CD1c-positive myeloid dendritic cell (primary cell): Measurements from ENCODE around the gene TEKT5.

ENCODE experiments used
- DNase-seq: peaks from one replicate; pipeline ENCODE4 v3.0.0-alpha.2; 2016; ENCODE audit errors: extremely low spot score

TEKT5 gene

DNA sequence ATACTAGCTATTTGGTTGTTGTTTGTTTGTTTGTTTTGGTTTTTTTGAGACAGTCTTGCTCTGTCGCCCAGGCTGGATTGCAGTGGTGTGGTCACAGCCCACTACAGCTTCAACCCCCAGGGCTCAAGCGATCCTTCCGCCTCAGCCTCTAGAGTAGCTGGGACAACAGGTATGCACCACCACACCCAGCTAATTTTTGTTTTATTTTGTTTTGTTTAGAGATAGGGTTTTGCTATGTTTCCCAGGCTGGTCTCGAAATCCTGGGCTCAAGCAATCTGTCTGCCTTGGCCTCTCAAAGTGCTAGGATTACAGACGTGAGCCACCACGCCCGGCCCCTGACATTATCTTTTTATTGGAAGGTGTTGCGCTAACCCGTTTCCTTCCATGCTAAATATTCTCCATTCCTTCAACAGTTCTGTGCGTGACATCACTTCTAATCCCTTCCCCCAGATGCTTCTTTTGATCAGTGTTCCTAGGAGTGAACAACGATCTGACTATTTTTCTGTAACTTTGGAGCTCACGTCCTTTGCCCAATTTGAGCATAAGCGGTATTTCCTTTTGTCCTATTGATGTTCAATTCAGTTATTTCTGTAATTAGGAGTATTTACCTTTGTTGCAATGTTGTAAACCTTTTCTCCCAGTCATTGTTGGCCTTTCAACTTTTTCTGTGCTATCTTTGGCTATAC is 84.1 kb downstream of the TEKT5 start:
- no peak for DNase-seq

DNA sequence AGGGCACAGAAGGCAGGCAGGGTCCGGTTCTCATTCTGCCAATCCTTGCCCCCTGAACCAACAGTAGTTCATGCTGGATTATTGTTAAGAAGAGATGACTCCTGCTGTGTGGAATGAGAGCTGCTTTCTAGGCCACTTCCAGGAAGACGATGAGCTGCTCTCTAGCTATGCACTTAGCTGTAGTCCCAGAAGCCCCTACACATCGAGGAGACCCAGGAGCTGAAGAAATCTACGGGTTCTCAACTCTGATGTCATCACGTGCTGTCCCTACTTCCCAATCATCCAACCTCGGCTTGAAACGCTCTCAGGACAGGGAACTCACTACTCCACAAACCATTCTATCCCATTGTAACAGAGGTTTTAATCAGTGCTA is 85.3 kb downstream of the TEKT5 start:
- DNase-seq = no peak

DNA sequence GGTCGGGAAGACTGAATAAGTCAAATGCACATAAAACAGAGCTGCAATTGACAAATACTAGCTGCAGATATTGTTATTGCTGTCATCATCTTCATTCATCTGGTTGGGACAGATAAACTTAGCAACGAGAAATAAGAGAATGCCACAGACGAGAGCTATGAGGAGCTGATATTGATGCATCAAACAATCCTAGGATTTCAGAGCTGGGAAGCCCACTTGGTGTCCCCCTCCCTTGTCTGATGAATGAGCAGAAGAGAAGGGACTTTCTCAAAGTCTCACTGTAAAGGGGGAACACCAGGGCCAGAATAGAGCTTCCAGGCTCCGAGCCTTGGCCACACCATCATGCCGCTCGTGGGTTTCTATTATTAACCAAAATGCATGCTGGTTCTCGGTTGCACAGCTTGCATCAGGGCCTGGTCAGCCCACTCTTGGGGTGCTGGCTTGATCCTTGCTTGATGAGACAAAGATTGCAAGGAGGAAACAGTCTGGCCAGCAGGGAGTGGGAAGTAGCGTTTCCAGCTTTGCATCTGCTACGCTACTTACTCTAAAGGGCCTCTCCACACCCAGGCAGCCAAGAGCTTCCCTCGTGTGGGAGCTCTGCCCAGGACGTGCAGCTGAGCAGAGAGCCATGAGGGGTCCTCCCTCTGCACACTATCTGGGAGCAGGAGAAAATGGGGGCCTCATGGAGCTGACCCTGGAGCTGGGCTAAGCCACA is 85.9 kb downstream of the TEKT5 start:
- DNase-seq = peak; percentile 18

DNA sequence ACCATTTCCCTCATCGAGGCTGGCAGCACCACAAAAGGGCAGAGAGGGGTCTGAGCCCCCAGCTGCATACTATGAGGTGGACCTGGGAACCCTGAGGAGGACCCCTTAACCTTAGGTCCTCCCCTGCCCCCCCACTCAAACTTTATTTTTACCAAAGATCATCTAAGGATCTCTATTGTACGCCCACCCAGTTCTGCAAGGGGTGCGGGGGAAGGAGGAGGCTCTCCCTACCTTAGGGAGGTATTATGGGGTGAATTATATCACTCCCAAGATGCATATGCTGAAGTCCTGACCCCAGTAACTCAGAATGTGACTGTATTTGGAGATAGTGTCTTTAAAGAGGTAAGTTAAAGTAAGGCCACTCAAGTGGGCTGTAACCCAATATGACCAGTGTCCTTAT is 87.6 kb downstream of the TEKT5 start:
- DNase-seq = no peak

DNA sequence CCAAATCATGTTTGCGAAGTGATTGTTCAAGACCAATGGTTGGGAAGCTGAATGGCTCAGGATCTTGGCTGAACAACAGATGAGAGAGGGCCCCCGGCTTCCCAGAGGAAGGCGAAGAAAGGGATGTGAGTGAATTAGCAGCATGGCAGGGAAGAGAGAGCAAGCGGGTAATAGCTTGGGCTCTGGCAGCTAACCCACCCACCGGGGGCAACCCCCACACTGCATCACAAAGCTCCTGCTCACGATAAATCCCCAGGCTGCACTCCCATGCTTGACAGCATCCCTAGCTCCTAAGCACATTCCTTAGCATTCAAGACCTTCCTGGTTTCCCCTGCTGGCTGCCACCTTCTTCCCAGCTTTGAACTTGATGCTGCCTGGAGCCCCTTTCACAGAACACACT is 88.1 kb downstream of the TEKT5 start:
- DNase-seq = no peak

DNA sequence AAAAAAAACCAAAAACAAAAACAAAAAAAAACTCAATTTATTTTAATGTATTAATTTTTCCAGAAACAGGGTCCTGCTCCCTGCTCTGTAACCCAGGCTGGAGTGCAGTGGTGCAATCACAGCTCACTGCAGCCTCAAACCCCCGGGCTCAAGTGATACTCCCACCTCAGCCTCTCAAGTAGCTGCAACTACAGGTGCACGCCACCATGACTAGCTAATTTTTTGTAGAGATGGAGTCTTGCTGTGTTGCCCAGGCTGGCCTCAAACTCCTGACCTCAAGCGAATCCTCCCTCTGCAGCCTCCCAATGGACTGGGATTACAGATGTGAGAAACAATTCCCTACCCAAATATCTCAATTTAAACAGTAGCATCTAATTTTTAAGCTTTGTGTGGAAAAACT is 89.1 kb downstream of the TEKT5 start:
- no peak for DNase-seq

DNA sequence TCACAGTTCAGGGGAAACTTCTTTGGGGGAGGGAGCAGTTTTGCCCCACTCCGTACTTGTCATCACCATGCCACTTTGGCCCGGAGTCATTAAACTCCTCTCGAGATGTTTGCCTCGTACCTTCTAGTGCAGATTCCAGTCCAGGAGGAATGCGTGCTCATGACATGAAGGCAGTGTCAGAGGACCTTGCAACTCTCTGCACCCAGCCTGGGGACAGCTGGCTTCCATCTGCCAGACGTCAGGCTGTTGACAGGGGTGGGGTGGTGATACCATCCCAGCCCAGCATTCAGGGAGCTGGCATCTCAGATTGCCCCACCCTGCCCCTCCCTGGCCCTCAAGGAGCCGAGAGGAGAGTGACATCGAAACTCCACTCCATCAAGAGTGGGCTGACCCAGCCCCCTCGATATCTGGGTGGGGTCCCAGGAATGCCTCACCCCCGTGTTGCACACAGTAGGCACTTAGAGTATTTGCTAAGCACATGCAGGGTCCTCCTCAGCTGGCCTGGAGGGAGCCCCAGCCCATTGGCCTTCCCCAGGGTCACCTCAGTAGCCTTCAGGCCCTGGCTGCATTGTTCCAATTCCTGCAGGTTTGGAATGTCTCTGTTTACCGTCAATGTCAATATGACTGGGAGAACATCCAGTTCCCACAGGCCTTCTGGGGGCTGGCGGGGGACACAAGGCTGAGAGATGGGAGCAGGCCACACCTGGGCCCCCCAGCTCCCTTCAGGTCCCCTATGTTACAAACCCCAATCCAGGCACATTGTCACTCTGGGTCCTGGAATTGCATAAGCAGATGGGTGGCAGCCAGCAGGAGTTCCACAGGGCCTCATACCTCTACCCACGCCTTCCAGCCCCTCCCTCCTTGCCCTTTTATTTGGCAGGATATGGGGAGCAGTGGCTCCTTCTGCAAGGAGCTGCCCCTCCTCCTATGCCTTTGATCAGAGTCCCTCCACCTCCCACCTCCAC is 93.0 kb downstream of the TEKT5 start:
- DNase-seq = no peak

DNA sequence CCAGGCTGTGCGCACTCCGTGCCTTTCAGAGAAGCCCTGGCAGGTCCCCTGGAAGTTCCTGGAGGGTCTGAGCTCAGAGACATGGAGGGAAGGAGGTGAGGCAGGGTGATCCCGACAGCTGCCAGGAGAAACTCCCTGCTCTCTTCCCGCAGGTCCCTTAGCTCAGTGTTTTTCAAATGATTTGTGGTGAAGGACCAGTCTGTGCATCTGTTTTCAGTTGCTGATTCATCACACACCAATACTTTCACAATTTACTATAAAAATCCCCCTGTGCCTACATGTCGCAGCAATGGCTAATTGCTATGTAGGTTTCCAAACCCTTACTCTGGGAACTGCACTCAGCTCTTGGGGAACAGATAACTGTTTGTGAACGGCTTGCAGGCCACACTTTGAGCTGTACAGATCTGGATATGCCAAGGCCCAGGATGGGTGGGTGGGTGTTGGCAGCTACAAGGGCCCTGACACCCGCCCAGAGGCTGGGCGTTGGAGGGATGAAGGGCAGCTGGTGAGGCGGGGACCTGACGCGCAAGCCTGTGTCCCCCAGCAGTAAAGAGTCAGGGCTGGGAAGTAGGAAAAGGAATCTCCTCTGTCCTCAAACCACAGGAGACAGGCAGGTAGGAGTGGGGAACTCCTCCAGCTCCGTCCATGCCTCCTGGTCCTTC is 93.8 kb downstream of the TEKT5 start:
- no peak for DNase-seq

DNA sequence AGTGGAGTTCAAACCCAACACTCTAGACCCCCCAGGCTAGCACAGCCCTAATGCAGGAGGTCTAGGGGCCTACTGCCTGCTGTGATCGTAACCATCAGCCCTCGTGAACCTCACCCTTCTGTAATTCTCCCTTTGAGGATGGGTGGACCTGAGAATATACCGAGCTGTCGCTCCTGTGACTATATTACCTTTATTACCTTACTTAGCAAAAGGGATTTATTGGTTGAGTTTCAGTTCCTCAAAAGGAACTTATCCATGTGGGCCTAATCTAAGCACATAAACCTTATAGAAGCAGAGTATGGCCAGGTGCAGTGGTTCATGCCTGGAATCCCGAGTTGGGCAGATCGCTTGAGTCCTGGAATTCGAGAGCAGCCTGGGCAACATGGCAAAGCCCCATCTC is 95.1 kb downstream of the TEKT5 start:
- DNase-seq = no peak

DNA sequence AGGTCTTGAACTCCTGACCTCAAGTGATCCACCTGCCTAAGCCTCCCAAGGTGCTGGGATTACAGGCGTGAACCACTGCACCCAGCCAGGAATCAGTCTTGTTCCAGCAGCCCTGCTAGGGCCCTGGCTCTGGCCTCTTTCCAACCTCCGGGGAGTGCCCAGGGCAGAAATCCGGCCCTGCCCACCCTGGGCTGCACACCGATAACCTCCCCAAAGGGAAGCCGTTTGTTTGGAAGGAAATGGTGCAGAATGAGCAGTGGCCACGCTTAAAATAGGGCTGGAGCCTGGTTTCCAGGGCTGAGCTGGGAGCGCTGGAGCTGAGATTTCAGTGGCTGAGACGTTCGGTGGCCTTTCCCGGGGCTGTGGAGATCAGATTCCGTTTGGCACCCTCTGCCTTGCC is 96.6 kb downstream of the TEKT5 start:
- no peak for DNase-seq

DNA sequence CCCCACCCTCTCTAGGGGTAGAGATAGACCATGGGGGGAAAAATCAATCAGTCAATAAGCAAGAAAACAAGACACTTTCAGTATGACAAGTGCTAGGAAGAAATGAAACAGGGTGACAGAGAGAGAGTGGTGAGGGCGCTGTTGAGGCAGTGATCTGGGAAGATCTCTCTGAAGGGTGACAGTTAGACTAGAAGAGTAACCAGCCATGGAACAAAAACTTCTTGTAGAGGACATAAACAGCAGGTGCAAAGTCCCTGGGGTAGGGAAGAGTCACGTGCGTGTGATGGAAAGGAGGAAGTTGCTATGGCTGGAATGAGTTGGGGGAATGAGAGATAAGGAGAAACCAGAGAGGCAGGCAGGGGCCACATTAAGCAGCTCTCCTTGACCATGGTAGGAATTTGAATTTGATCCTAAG is 97.5 kb downstream of the TEKT5 start:
- DNase-seq = no peak

DNA sequence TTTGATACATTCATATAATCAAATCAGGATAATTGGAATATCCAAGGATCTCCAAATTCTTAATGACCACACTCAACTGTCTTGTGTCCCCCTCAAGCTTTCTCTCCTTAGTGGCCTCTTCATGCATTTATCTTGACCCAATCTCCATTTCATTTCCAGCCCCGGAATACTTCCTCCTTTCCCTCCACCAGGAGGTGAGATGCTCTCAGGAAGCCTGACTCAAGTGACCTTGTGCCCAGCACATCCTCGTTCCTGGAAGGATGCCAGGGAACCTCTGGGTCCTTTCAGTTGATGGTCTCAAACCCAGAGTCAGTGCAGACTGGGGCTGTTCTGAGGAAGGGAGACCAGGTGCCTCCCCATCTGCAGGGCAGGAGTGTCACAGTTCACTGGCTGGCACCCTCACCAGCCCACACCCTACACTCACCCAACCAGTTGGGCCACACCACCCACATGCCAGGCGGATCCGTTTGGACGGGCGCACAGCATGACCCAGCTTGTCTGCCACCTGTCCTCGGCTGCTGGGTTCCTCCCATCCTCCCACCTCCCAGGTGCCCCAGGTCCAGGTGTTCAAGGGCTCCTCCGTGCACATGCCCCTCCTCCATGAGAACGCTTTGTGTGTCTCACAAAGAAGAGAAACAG is 100.3 kb downstream of the TEKT5 start:
- no peak for DNase-seq

DNA sequence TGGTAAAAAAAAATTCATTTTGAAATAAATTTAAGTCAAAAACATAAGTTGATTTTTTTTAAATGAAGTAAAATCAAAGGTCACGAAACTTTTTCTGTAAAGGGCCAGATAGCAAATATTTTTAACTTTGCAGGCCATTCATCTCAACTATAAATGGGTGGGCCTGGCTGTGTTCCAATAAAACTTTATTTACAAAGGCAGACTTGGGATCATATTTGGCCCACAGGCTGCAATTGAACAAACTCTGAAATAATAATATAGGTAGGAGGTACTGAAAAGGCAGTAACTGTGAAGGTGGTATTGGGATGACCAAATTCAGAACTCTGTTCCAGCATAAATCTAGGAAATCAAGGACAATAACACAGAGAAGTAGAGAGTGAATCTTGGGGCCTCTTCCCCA is 102.1 kb downstream of the TEKT5 start:
- no peak for DNase-seq

DNA sequence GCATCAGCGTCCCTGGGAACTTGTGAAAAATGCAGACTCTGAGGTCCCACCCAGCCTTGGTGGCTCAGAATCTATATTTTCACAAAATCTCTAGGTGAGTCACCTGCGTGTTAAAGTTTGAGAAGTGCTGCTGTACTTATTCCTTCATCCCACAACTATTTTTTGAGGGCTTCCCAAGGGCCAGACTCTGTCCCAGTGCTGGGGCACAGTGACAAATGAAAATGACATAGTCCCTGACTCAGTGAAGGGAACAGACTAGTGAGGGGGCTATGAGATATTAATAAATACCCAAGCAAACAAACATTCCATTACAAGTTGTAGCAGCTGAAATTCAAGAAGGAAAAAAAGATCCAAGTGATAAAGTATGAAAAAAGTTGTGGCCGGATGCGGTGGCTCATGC is 104.4 kb downstream of the TEKT5 start:
- no peak for DNase-seq

DNA sequence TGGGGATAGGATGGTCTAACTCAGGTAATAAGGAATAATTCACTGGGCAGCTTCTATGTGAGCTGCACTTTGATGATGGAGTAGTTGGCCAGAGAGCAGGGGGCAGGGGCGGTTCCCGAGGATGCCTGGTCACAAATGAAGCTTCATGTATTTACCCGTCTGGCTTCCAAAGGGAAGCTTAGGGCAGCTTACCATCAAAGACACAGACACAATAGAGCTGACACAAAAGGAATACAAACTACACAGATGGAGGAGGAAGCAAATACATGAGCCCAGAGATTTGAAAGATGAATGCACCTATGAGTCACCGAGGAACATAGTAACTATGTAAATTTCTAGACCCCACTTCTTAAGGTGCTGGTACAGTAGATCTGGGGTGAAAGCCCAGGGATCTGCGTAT is 105.6 kb downstream of the TEKT5 start:
- no peak for DNase-seq

DNA sequence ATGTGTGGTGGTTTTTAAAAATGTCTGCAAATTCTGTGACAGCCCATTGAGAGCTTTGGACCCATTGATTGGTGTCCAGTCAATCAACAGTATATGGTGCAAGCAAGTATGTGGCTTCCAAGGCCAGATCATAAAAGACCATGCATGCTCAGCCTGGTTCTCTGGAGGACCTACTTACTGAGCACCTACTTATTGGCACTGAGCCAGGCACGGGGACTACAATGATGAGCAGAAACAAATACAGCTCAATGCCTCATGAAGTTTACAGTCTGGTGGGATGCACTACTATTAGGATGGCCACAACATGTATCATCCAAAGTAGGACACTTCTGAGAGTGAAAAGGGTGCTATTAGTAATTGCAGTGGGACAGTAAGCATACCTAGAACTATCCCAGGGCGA is 107.1 kb downstream of the TEKT5 start:
- DNase-seq = no peak

DNA sequence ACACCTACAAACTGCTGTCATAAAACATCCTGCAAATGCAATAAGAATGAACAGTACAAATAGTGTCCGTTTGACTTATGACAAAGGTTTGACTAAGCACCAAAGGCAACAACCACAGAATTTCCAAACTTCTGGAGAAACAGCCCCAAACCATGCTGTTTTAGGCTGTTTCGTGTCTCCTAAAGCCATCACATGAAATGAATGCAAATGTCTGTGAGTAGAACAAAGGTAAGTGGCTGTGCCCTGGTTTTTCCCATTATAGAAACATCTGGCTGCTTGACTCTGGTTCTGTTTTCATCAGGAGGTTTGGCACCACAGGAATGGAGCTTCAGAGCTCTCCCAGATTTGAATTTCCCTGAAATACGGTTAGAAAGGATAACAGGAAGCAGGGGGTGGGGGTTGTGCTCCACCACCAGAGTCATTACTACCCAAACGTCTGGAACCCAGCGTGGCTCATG is 109.7 kb downstream of the TEKT5 start:
- DNase-seq = no peak

DNA sequence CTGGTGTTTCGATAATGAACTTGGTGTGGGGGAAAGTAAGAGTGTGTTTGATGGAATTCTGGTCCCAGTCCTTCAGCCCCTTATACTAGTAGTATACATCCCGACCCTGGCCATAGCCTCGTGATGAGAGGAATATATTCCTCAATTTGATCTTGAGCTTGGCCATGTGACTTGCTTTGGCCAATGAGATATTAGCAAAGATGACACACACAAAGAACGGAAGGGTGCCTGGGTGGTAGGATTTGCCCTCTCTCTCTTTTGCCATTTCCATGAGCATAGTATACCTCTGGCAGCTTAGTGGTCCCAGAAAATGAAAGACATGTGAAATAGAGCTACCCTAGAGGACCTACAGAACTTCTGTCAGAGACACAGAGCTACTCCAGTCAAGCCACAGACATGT is 111.5 kb downstream of the TEKT5 start:
- no peak for DNase-seq

DNA sequence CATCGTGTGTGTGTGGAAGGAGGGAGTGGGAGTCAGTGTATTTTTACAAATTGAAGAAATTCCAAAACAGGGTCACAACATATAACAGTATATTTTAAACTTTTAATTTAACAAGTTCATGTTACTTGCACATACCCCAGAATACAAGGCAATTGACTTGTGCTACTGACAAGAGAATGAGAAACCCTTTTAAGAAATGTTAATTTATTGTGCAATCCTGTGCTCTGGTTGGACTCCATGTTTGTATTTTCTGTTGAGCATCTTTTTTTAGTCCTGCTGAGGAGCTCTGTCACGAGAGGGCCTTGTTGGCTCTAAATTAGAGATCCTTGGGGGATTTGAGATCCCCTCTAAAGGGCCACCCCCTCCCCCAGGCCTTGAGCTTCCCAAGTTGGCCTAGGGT is 113.2 kb downstream of the TEKT5 start:
- DNase-seq = no peak

DNA sequence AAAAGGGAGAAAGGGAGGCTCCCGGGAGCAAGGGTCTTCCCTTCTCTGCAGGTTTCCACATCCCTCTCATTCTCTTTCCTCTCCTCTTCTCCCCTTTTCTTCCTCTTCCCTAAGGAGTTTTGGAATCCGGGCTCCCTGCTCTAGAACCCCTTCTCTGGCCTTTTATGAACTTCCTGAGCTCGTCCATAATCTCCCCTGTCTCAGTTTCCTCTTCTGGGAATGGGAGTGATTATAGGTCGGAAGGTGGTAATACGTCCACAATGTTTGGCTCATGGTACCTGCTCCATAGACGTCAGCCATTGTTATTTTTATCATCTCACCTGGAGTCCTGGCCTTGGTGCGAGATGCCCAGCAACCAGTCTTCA is 113.9 kb downstream of the TEKT5 start:
- no peak for DNase-seq
